Measurements from ENCODE around the gene MXRA8. TPM values are rescaled to one million over a fixed set of nuclear protein-coding genes. Genes with fewer than 3 reads are reported as not detected.

The MXRA8 gene
- total RNA-seq, 1 experiment from 2014 or later = 9.6 TPM

DNA sequence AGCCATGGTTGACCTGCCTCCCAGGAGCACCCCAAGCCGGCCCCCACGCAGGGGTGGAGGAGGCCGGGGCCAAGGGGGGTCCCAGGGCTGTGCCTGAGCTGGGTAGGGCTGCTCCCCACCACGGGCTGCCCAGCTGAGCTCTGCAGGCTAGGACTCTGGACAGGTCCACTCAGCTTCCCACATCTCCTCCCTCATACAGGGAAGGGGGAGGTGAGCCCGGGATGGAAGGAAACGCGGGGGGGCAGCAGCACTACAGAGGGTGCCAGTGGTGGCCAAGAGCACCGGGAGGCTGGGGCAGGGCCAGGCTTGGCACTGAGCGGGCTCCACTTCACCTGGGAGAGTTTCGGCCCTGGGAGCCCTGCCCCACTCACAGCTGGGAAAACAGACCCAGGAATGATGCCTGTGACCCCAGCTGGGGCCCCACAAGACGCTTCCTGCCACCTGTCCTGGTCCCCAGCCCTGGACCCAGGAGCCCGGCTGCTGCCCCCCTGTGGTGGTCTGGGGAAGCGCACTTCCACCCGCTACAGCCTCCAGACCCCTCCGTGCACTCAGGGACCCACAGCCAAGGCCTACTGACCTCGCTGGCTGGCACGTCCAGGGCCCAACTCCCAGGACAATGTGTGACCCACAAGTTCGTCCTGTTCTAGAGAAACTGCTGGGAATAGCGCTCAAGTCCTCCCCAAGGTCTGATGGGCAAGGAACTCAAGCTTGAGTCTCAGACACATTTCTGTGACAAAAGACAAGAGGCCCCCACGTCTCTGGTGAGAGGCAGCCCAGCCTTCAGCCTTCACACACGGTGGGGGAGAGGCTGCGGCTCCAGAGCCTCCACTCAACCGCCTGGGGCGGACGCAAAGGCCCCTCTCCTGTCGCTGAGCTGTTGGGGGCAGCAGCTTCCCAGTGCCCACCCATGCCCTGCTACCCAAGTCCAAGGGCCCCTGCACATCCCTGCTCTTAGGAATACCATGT is 13.7 kb upstream of the MXRA8 start:
- no peak overlapping the region; the same call in 1 of the 2 replicates for H3K14ac ChIP-seq (ENCODE audit: insufficient read depth, low read length)
- no peak overlapping the region for H3K27ac ChIP-seq (ENCODE audit: insufficient read length, low read depth, low read length)
- peak; percentile 95 for TF ChIP-seq CTCF (conservative IDR thresholded peaks at IDR 0.05)
- H3K36me3 Mint-ChIP-seq (ENCODE audit: insufficient read depth in 1 of 3, low read depth in 3 of 3) = peaks cover 6 to 20% (median 12%) of the 10 kb centered on the region in 3 experiments
- no peak overlapping the region for H4K8ac ChIP-seq (replicated peaks; ENCODE audit: insufficient read length, low read depth, low read length)
- no peak overlapping the region for H3K18ac ChIP-seq (ENCODE audit: insufficient read length, low read depth, low read length)
- WGBS (ENCODE audit: extremely low coverage, insufficient read length, low lambda C conversion rate) = no CpG with 5 or more reads among the region's 26 CpGs
- H3K4me1 ChIP-seq (ENCODE audit: insufficient read depth, low read length) = no peaks in the 10 kb centered on the region; the same call in 1 of the 2 replicates
- H3K4me1 Mint-ChIP-seq = peaks cover 5 to 10% of the 10 kb centered on the region in 2 experiments
- H2AFZ ChIP-seq (ENCODE audit: low read length) = no peak overlapping the region
- no peak overlapping the region for H2BK5ac ChIP-seq (ENCODE audit: insufficient read length, low read length)
- H3T11ph ChIP-seq (ENCODE audit: low read length) = no peak overlapping the region
- peaks cover 13% of the 10 kb centered on the region for H3K79me1 ChIP-seq (ENCODE audit: insufficient read depth, low read depth, low read length, poor library complexity, severe bottlenecking)
- H3K9me3 ChIP-seq (ENCODE audit: control insufficient read depth, low read depth, low read length) = peaks cover 6% of the 10 kb centered on the region
- no peak overlapping the region for H2AK5ac ChIP-seq (ENCODE audit: insufficient read length, low read length)
- no peak overlapping the region for H3K9ac ChIP-seq (ENCODE audit: extremely low read depth, insufficient read length, low read length)
- no peaks in the 10 kb centered on the region; a peak in 1 of 5 replicates for H3K9me3 Mint-ChIP-seq
- H4K5ac ChIP-seq (ENCODE audit: insufficient read length, low read depth, low read length) = no peak overlapping the region
- no peak overlapping the region for H3K4me2 ChIP-seq (ENCODE audit: insufficient read depth, insufficient read length, low read length)
- H3K27me3 Mint-ChIP-seq (ENCODE audit: low read depth) = peaks cover 5% of the 10 kb centered on the region; the same call in 1 of the 2 replicates
- H3K23ac ChIP-seq (ENCODE audit: insufficient read length, low read depth, low read length) = no peak overlapping the region
- no peak overlapping the region for H2BK12ac ChIP-seq (ENCODE audit: insufficient read length, low read depth, low read length)
- H3K4me3 Mint-ChIP-seq = peak overlapping the region; percentile 83 to 88; a peak in 4 of 5 replicates
- H4K20me1 ChIP-seq (ENCODE audit: control insufficient read depth, insufficient read depth, insufficient read length) = no peaks in the 10 kb centered on the region
- H3K23me2 ChIP-seq (ENCODE audit: insufficient read length, low read depth, low read length, poor library complexity, severe bottlenecking) = peaks cover 10% of the 10 kb centered on the region
- no peak overlapping the region for H3K56ac ChIP-seq (ENCODE audit: insufficient read length, low read depth, low read length)
- no peak overlapping the region; the same call in 1 of the 2 replicates for H3K4ac ChIP-seq (ENCODE audit: low read depth, low read length)
- H2BK15ac ChIP-seq (ENCODE audit: low read depth, low read length) = no peak overlapping the region
- H2BK20ac ChIP-seq (ENCODE audit: low read depth, low read length, poor library complexity, severe bottlenecking) = no peak overlapping the region
- no peak overlapping the region for H2BK120ac ChIP-seq (ENCODE audit: low read depth, low read length, poor library complexity, severe bottlenecking)
- DNase-seq = peak; percentile 90
- peaks cover 4% of the 10 kb centered on the region; the same call in 1 of the 2 replicates for H3K79me2 ChIP-seq (ENCODE audit: insufficient read depth, low read length)
- no peak overlapping the region for H3K27ac Mint-ChIP-seq
- H3K27me3 ChIP-seq (ENCODE audit: insufficient read depth, low read length) = no peaks in the 10 kb centered on the region
- no peak overlapping the region for H4K91ac ChIP-seq (ENCODE audit: insufficient read length, low read depth, low read length)

Measured in H9 (cell line).